Smooth muscle cell (in vitro differentiated cells): Measurements from ENCODE around the gene LAMA3. TPM values are rescaled to one million over a fixed set of nuclear protein-coding genes. Genes with fewer than 3 reads are reported as not detected.

ENCODE experiments used
- DNase-seq: peaks from one replicate; lab custom pipeline; 2025; ENCODE audit not compliant: unreplicated experiment; lab: John Stamatoyannopoulos, UW
- H2AFZ ChIP-seq: fragments of 200-600 bp; sonication (generic); 2 replicates; pipeline ENCODE4 v1.6.0; 2016; ENCODE audit warnings: antibody characterized with exemption, low read depth, mild to moderate bottlenecking
- H3F3A ChIP-seq: fragments of 200-600 bp; sonication (generic); 2 replicates; pipeline ENCODE4 v1.6.0; 2017; ENCODE audit warnings: antibody characterized with exemption, low read depth
- H3K27ac ChIP-seq: fragments of 200-600 bp; sonication (generic); 2 replicates; pipeline ENCODE4 v1.5.1; 2016; ENCODE audit warnings: low read depth, mild to moderate bottlenecking
- H3K27me3 ChIP-seq: fragments of 200-600 bp; sonication (generic); 2 replicates; pipeline ENCODE4 v1.6.1; 2016; ENCODE audit warnings: low read depth, mild to moderate bottlenecking
- H3K36me3 ChIP-seq: fragments of 200-600 bp; sonication (generic); 2 replicates; pipeline ENCODE4 v1.5.1; 2016; ENCODE audit warnings: low read depth
- H3K4me1 ChIP-seq: fragments of 200-600 bp; sonication (generic); 2 replicates; pipeline ENCODE4 v1.5.1; 2016; ENCODE audit warnings: low read depth
- H3K4me2 ChIP-seq: fragments of 200-600 bp; sonication (generic); 2 replicates; pipeline ENCODE4 v1.6.0; 2016; ENCODE audit warnings: mild to moderate bottlenecking
- H3K4me3 ChIP-seq: fragments of 200-600 bp; sonication (generic); 2 replicates; pipeline ENCODE4 v1.5.1; 2016; ENCODE audit warnings: mild to moderate bottlenecking
- H3K79me2 ChIP-seq: fragments of 200-600 bp; sonication (generic); 2 replicates; pipeline ENCODE4 v1.6.0; 2016; ENCODE audit warnings: low read depth, mild to moderate bottlenecking
- H3K9ac ChIP-seq: fragments of 200-600 bp; sonication (generic); 2 replicates; pipeline ENCODE4 v1.6.0; 2016; ENCODE audit warnings: low read depth
- H3K9me3 ChIP-seq: fragments of 200-600 bp; sonication (generic); replicated peaks from 2 replicates; pipeline ENCODE4 v1.5.1; 2016; ENCODE audit warnings: low read depth
- H4K20me1 ChIP-seq: fragments of 200-600 bp; sonication (generic); 2 replicates; pipeline ENCODE4 v1.6.0; 2016; ENCODE audit warnings: low read depth
- WGBS: methylation state at CpG from one replicate; pipeline ENCODE4 v1.1.7; 2016; ENCODE audit warnings: low lambda C conversion rate; 5-methylcytosine and 5-hydroxymethylcytosine counted together
- polyA plus RNA-seq: library from polyadenylated mRNA; unstranded; fragments of >200 nt; fragmentation: Nextera tagmentation; extraction: Ambion mirVana; gene quantifications from 2 replicates; pipeline ENCODE4 v1.2.1, GENCODE V29; 2016
- total RNA-seq: library from RNA; depleted of rRNA; stranded (reverse); fragments of >200 nt; gene quantifications from 2 replicates; pipeline ENCODE4 v1.2.3, GENCODE V29; 2014
- TF ChIP-seq, protein P1 (sequence below): fragments of 200-600 bp; sonication (generic); IDR thresholded peaks from 2 replicates; pipeline ENCODE4 v1.5.1; 2017; ENCODE audit warnings: borderline replicate concordance, mild to moderate bottlenecking, antibody characterized with exemption; ENCODE audit not compliant: insufficient read depth, poor library complexity, severe bottlenecking

The LAMA3 gene
- total and polyA plus RNA-seq, 2 experiments from 2014 or later: 7.8 to 23.1 TPM

DNA sequence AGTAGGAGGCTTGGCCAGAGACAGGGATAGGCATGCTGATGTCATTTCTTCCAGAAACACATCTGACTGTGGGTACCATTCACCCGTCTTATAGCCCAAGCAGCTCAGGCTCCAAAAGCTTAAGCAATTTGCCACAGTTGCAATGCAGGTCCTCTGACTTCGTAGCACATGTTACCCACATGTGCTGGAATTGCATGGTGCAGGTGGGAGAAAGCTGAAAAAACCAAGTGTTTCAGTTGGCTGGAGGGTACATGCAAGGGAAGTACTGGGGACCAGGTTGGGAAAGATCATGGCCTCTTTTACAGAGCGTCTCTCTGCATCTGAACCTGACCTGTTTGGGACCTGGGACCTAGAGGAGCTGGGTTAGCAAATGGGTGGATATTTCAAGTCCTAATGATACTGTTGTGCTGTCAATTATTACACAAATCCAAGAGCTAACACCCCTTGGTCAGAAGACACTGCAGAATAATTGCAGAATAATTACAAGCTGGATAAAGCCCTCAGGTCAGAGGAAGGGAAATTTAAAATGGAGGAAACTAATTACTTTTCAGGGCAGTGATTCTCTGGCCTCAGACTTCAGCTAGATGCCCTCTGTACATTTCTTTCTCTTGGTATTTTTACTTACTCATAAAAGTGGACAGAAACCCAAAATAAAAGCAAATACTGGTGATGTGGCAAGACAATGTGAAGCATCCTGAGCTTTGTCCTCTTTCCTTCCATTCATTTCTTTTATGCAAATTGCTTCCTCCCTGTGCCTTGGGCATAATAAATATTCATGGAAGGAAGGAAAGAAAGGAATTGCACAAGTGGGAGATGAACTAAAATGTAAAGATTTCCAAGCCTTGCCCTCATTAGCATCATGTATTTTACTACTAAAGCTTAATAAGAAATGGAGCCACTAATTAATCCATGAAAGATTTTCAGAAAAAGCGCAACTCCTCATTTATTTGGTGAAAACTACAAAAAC lies 279.7 kb downstream of the LAMA3 start:
- Histone ChIP-seq H3K9ac (no peak overlapping the region), H4K20me1 (no peaks in the 10 kb centered on the region), H3K27ac (no peak overlapping the region), H3K79me2 (no peaks in the 10 kb centered on the region), H3K27me3 (no peaks in the 10 kb centered on the region), H3F3A (peaks cover 9% of the 10 kb centered on the region), H3K4me2 (no peak overlapping the region), H3K4me3 (no peak overlapping the region), H3K36me3 (no peaks in the 10 kb centered on the region), H3K9me3 (no peaks in the 10 kb centered on the region), H2AFZ (no peak overlapping the region), H3K4me1 (peaks cover 12% of the 10 kb centered on the region)
- no peak for DNase-seq
- TF ChIP-seq, protein P1, sequence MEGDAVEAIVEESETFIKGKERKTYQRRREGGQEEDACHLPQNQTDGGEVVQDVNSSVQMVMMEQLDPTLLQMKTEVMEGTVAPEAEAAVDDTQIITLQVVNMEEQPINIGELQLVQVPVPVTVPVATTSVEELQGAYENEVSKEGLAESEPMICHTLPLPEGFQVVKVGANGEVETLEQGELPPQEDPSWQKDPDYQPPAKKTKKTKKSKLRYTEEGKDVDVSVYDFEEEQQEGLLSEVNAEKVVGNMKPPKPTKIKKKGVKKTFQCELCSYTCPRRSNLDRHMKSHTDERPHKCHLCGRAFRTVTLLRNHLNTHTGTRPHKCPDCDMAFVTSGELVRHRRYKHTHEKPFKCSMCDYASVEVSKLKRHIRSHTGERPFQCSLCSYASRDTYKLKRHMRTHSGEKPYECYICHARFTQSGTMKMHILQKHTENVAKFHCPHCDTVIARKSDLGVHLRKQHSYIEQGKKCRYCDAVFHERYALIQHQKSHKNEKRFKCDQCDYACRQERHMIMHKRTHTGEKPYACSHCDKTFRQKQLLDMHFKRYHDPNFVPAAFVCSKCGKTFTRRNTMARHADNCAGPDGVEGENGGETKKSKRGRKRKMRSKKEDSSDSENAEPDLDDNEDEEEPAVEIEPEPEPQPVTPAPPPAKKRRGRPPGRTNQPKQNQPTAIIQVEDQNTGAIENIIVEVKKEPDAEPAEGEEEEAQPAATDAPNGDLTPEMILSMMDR: no peak
- 89% methylated on average over 4 of the region's 4 CpGs for WGBS

DNA sequence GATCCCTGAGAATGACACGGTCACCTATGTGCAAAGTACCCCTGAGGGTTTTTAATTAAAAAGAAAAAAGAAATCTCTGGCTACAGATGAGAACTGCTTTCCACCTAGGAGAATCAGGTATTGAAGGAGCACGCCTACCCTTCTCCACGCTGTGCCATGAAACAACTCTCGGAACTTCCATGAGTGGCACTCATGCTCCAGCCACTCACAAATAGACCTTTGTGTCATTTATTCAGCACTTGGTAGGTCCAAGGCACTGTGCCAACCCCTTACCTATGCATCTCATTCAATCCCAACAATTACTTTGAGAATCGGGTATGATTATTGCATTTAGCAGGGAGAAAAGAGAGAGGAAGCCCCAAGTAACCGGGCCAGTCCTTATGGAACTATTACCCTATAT lies 280.4 kb downstream of the LAMA3 start:
- Histone ChIP-seq H3K9ac (no peak overlapping the region), H3K4me2 (no peak overlapping the region), H3K36me3 (no peaks in the 10 kb centered on the region), H3K27ac (no peak overlapping the region), H2AFZ (no peak overlapping the region), H3K79me2 (no peaks in the 10 kb centered on the region), H4K20me1 (no peaks in the 10 kb centered on the region), H3F3A (peaks cover 9% of the 10 kb centered on the region), H3K4me3 (no peak overlapping the region), H3K4me1 (peaks cover 12% of the 10 kb centered on the region), H3K9me3 (no peaks in the 10 kb centered on the region), H3K27me3 (no peaks in the 10 kb centered on the region)
- TF ChIP-seq, protein P1: no peak
- DNase-seq: no peak
- 93% methylated on average over 6 of the region's 6 CpGs for WGBS

DNA sequence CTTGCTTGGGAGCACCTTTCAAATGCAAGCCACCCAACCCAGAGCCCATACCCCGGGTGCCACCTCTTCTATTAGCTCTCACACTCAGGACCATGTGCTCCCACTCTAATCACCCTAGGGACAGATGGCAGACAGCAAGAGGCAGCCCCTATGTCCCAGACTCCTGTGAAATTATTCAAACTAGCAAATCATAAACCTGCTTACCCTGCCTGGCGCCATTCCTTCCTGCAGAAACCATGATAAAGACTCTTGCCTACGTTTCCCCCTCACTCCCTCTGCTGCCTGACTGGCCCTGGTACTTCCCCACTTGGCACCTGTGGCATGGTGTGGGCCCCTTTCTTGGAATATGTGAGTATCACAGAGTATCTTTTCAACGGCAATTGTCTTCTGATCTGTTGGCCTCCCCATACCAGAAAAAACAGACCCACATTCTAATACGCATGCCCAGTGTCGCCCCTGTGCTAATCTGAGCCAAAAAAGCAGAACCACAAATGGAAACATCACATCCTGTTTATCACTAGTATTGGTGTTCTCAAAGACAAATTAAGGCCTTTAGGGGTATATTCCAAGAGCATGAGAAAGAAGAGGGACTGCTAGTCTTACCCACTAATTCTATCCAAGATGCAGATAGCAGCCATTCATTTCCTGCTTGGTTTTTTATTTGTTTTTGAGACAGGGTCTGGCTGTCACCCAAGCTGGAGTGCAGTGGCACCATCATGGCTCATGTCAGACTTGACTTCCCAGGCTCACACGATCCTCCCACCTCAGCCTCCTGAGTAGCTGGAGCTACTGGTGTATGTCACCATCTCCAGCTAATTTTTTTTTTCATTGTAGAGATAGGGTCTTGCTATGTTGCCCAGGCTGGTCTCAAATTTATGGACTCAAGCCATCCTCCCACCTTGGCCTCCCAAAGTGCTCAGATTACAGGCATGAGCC lies 281.2 kb downstream of the LAMA3 start:
- no peak overlapping the region for H2AFZ ChIP-seq
- WGBS: 87% methylated on average over 7 of the region's 7 CpGs
- no peak overlapping the region for H3K4me2 ChIP-seq
- no peaks in the 10 kb centered on the region for H4K20me1 ChIP-seq
- no peak overlapping the region for H3K27ac ChIP-seq
- DNase-seq: no peak
- H3K4me1 ChIP-seq: peaks cover 12% of the 10 kb centered on the region
- H3K27me3 ChIP-seq: no peaks in the 10 kb centered on the region
- no peaks in the 10 kb centered on the region for H3K36me3 ChIP-seq
- TF ChIP-seq, protein P1: no peak
- no peak overlapping the region for H3K9ac ChIP-seq
- H3K9me3 ChIP-seq: no peaks in the 10 kb centered on the region
- H3K79me2 ChIP-seq: no peaks in the 10 kb centered on the region
- H3K4me3 ChIP-seq: no peak overlapping the region
- H3F3A ChIP-seq: peaks cover 9% of the 10 kb centered on the region
